Glomerular visceral epithelial cell (primary cell): Measurements from ENCODE around the gene DUSP22.

Experiments used
- DNase-seq: peaks from one replicate; pipeline ENCODE4 v3.0.0-alpha.2; 2016; ENCODE audit errors: extremely low spot score

Gene DUSP22

DNA sequence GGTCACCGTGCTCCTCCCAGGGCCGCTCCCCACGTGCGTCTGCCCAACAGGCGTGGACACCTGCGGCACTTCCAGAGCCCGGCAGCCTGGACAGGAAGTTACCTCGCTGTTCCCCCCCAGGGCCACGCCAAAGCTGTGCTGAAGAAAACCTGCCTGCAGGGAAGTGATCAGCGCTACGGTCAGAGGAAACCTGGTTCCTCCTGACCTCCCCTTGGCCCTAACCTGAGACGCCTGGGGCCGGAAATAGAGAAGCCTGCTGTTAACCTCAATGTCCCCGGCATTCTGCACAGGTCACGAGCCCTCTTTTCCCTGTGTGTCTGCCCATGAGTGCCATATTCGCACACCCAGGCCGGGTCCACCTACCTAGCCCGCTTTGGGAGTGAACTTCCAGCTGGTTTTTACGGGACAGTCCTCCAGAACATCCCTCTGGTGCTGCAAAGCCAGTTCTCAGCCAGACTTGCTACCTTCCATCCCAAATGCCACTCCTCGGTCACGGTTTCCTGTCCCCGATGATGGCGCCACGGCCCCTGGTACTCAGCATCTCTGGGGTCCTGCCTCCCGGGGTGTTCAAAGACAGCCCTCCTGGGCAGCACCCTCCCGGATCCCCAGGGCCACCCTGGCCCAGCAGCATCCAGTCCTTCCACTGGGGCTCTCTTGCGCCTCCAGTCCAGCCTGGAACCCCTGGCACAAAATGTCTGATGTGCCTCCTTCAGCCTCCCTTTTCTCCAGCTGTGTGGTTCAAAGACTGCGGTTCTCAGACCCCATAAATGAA is 87.3 kb downstream of the DUSP22 start:
- no peak for DNase-seq

GRCh38 chr6:380234-381218 is 88.2 kb downstream of the DUSP22 start:
- no peak for DNase-seq

- DNase-seq, result no peak
Measured at GRCh38 chr6:381742-382461, 89.6 kb downstream of the DUSP22 start.

GRCh38 chr6:382883-383810 is 90.9 kb downstream of the DUSP22 start:
- no peak for DNase-seq

GRCh38 chr6:383856-384255 is 91.6 kb downstream of the DUSP22 start:
- no peak for DNase-seq

DNA sequence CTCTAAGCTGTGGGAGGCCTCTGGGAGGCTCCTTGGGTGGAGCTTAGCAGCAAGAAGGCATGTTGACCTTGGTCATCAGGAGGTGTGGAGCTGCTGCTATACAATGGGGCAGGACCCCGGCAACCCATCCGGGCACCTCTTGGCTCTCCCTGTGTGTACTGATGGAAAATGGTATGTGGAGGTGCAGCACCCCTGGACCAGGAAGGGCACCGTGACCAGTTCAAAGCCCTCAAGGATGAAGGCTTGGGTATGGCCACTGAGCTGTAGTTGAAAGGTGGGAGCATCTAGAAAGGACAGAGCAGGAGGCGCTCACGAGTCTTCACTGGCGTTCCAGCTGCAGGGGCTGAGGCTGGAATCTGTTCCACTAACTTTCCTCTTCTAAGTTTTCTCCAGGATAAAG is 92.6 kb downstream of the DUSP22 start:
- no peak for DNase-seq

GRCh38 chr6:385614-386013 is 93.3 kb downstream of the DUSP22 start:
- no peak for DNase-seq

- DNase-seq, result no peak
Measured at GRCh38 chr6:386688-387266, 94.5 kb downstream of the DUSP22 start.

DNA sequence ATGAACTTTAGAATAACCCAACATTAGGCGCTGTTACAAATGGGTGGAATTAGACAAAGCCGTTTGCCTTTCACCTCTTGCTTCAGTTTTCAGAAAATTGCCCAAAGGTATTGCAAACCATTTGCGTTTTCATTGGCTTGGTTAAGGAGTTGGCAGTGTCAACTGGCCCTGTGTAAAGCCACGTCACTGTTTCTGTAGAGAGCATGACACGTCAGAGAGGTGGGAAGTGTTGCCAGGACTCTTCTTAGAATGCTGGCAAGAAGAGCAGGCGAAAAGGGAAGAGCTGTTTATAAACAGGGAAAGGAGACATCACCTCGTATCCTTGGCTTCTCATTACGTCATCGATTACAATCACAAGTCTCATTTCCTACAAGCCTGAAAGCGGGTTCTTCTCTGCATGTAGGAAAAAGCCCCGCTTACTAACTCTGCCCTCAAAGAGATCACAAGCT is 95.0 kb downstream of the DUSP22 start:
- DNase-seq, result no peak

DNA sequence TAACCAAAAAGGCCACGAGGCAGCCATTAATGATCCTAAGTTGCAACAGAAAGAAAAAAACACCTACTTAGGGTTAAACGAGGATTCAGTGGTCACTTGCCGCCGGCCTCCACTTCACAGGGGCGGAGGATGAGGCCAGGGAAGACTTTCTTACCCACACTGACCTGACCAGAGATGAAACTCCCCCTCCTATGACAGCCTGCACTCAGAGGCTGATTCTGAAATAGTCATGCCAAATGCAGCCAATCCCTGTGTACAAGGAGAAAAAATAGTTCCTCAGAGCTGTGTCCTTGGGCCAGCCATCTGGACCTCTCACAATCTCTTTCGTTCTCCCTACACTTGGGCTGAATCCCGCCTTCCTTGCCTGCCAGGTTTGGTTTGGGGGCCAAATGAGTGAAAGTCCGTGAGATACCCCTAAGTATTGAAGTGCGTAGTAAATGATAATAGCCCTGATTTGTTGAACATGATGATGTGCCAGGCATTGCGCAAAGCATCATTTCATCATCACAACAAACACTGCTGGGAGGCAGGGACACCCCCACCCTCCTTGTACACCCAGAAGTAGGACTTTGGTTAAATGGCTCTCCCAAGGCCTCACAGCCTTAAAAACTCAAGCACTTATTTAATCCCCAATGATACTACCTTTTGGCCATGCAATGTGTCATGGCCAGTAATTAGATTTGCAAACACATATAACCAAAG is 96.1 kb downstream of the DUSP22 start:
- DNase-seq, result no peak

DNA sequence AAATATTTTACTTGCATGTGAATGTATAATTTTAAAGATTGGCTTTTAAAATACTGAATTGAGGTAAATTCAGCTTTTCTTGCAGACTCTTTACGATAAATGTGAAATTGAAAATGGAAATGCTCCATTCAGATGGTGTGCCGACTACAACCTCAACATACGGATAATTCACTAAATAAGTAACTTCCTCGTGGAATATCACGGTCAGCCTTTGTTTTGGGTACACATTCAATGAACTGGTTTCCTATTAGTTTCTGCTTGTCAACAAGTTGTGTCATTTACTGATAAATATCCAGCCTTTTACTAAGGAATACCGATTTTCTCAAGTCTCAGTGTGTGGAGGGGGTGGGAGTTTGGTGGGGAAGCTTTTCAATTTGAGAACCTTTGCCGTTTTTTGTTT is 96.9 kb downstream of the DUSP22 start:
- no peak for DNase-seq

- no peak for DNase-seq
Measured at GRCh38 chr6:389622-390021, 97.3 kb downstream of the DUSP22 start.

GRCh38 chr6:390914-391558 is 98.7 kb downstream of the DUSP22 start:
- no peak for DNase-seq

GRCh38 chr6:391559-392440 is 99.5 kb downstream of the DUSP22 start, which contains the start of gene IRF4:
Gene IRF4, plus strand, starts transcription at chr6:391752. Its CDS starts 1,401 bp downstream, at chr6:393153.
- no peak for DNase-seq

- DNase-seq, result no peak
Measured at GRCh38 chr6:392441-393390, 100.4 kb downstream of the DUSP22 start.

DNA sequence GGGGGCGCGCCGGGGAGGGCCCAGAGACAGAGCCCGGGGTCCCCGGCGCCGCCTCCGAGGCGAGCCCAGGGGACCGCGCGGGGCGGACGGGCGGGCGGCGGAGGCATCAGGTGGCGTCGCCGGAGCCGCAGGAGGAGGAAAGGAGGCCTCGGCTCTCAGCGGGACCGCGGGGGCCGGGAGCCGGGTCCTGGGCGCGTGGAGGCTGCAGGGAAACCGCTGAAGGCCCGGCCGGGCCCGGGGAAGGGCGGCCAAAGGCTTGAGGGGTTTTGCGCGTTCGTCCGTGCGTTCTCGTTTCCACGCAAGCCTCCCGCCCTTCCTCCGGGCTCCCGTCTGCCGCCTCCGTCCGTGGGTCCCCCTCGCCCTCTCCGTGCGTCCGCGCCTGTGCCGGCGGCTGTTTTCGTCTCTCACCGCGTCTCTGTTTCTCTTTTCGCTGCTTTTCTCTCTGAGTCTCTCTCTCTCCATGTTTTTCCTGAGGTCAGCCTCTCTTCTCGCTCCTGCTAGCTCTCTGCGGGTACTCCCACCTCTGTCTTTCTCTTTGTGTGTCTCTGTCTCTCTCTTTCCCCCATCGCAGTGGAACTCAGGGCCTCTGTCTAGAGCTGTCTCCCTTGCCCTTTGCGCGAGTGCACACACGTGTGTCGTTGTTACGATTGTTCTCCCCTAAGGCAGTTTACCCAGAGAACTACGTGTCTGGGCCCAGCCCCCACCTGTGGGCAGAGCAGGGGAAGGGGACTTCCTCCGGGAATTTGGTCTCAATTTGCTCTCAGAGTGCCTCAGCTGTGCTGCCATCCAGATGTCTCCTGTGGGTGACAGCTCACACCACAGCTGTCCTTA is 101.3 kb downstream of the DUSP22 start:
- no peak for DNase-seq
